Vagina (tissue), 2 donors: ENCODE data around the gene ARHGAP20. TPM values are rescaled to one million over a fixed set of nuclear protein-coding genes. Genes with fewer than 3 reads are reported as not detected.

Source experiments
- DNase-seq, 2 donors: peaks; one replicate each; pipeline ENCODE4 v3.0.0-alpha.2; 2017; ENCODE audit errors: extremely low spot score in 2 of 2
- H3K27ac ChIP-seq: fragments of 200-600 bp; sonication (generic); one replicate; pipeline ENCODE4 v1.5.1; 2019
- H3K27me3 ChIP-seq: fragments of 200-600 bp; sonication (generic); one replicate; pipeline ENCODE4 v1.5.1; 2019
- H3K36me3 ChIP-seq, 2 donors: fragments of 200-600 bp; sonication (generic); one replicate each; pipeline ENCODE4 v1.5.1; 2017 to 2019
- H3K4me1 ChIP-seq: fragments of 200-600 bp; sonication (generic); one replicate; pipeline ENCODE4 v1.5.1; 2019
- H3K4me3 ChIP-seq, 2 donors: fragments of 200-600 bp; sonication (generic); 1 replicate in 1 of 2; 2 replicates in 1 of 2; pipeline ENCODE4 v1.5.1; 2016 to 2019
- H3K9me3 ChIP-seq: fragments of 200-600 bp; sonication (generic); one replicate; pipeline ENCODE4 v1.5.1; 2019
- CTCF ChIP-seq, 3 experiments: fragments of 450-650 bp in 2 of 3; fragments of 200-600 bp in 1 of 3; sonication (generic) in 1 of 3; IDR thresholded peaks; one replicate each; pipeline ENCODE4 v1.5.1; 2017 to 2019; ENCODE audit warnings: antibody characterized with exemption in 3 of 3, mild to moderate bottlenecking in 2 of 3, moderate library complexity in 2 of 3
- POLR2A ChIP-seq, 2 donors: fragments of 450-650 bp; IDR thresholded peaks; one replicate each; pipeline ENCODE4 v1.6.1; 2017; ENCODE audit warnings: antibody characterized with exemption in 2 of 2, mild to moderate bottlenecking in 2 of 2, moderate library complexity in 2 of 2
- POLR2AphosphoS5 ChIP-seq, 2 donors: sonication (generic); formaldehyde crosslinking; IDR thresholded peaks; one replicate each; pipeline ENCODE4 v1.9.0; 2017; ENCODE audit warnings: antibody characterized with exemption in 2 of 2, mild to moderate bottlenecking in 2 of 2, low read depth in 1 of 2; ENCODE audit not compliant: insufficient read depth in 1 of 2
- intact Hi-C: fragments of 100-400 bp; cut with DNase I; formaldehyde crosslinking; loops from one replicate; pipeline ENCODE4 v1.15.1; 2023
- total RNA-seq: library from RNA; depleted of rRNA; stranded (reverse); fragments of >200 nt; gene quantifications from one replicate; pipeline ENCODE4 v1.2.3, GENCODE V29; 2016

ARHGAP20 gene
- total RNA-seq, 1 donor from 2014 or later = 3.4 TPM

- no peaks in the 10 kb centered on the region for H3K4me1 ChIP-seq
- H3K27ac ChIP-seq = no peak overlapping the region
- no peaks in the 10 kb centered on the region for H3K27me3 ChIP-seq
- intact Hi-C loops = no loop called here
- DNase-seq = no peak
- H3K9me3 ChIP-seq = no peaks in the 10 kb centered on the region
- no peak for TF ChIP-seq POLR2AphosphoS5 (IDR thresholded peaks at IDR 0.05; ENCODE audit: insufficient read depth in 1 of 2, low read depth in 1 of 2)
- no peak for TF ChIP-seq POLR2A (IDR thresholded peaks at IDR 0.05)
- TF ChIP-seq CTCF (IDR thresholded peaks at IDR 0.05) = no peak
- H3K4me3 ChIP-seq = no peak overlapping the region
- no peaks in the 10 kb centered on the region for H3K36me3 ChIP-seq
Observed at GRCh38 chr11:110735455-110736170, 23.4 kb upstream of the ARHGAP20 start.

- Histone ChIP-seq H3K36me3 (no peaks in the 10 kb centered on the region), H3K27ac (no peak overlapping the region), H3K4me1 (no peaks in the 10 kb centered on the region), H3K4me3 (no peak overlapping the region), H3K27me3 (no peaks in the 10 kb centered on the region), H3K9me3 (no peaks in the 10 kb centered on the region)
- intact Hi-C loops = no loop called here
- no peak for TF ChIP-seq POLR2AphosphoS5 (IDR thresholded peaks at IDR 0.05; ENCODE audit: insufficient read depth in 1 of 2, low read depth in 1 of 2)
- no peak for TF ChIP-seq CTCF (IDR thresholded peaks at IDR 0.05)
- TF ChIP-seq POLR2A (IDR thresholded peaks at IDR 0.05) = no peak
- no peak for DNase-seq
Observed at GRCh38 chr11:110734790-110735189, 22.6 kb upstream of the ARHGAP20 start.

- no peak overlapping the region for H3K4me3 ChIP-seq
- no peaks in the 10 kb centered on the region for H3K9me3 ChIP-seq
- H3K4me1 ChIP-seq = no peaks in the 10 kb centered on the region
- no peak overlapping the region for H3K27ac ChIP-seq
- H3K27me3 ChIP-seq = no peaks in the 10 kb centered on the region
- intact Hi-C loops = no loop called here
- DNase-seq = no peak
- H3K36me3 ChIP-seq = no peaks in the 10 kb centered on the region
- TF ChIP-seq CTCF (IDR thresholded peaks at IDR 0.05) (no peak), POLR2AphosphoS5 (IDR thresholded peaks at IDR 0.05; ENCODE audit: insufficient read depth in 1 of 2, low read depth in 1 of 2) (no peak), POLR2A (IDR thresholded peaks at IDR 0.05) (no peak)
Observed at GRCh38 chr11:110730773-110731172, 18.5 kb upstream of the ARHGAP20 start.

GRCh38 chr11:110728883-110729282 is 16.6 kb upstream of the ARHGAP20 start:
- H3K9me3 ChIP-seq = no peaks in the 10 kb centered on the region
- H3K27me3 ChIP-seq = no peaks in the 10 kb centered on the region
- no peak overlapping the region for H3K27ac ChIP-seq
- H3K36me3 ChIP-seq = no peaks in the 10 kb centered on the region
- H3K4me1 ChIP-seq = no peaks in the 10 kb centered on the region
- no peak overlapping the region for H3K4me3 ChIP-seq
- TF ChIP-seq POLR2A (IDR thresholded peaks at IDR 0.05) (no peak), CTCF (IDR thresholded peaks at IDR 0.05) (no peak), POLR2AphosphoS5 (IDR thresholded peaks at IDR 0.05; ENCODE audit: insufficient read depth in 1 of 2, low read depth in 1 of 2) (no peak)
- DNase-seq = no peak
- intact Hi-C loops = no loop called here

GRCh38 chr11:110728476-110728875 is 16.2 kb upstream of the ARHGAP20 start:
- DNase-seq = no peak
- H3K9me3 ChIP-seq = no peaks in the 10 kb centered on the region
- H3K4me1 ChIP-seq = no peaks in the 10 kb centered on the region
- intact Hi-C loops = no loop called here
- no peak overlapping the region for H3K4me3 ChIP-seq
- H3K27ac ChIP-seq = no peak overlapping the region
- TF ChIP-seq POLR2A (IDR thresholded peaks at IDR 0.05) = no peak
- no peak for TF ChIP-seq POLR2AphosphoS5 (IDR thresholded peaks at IDR 0.05; ENCODE audit: insufficient read depth in 1 of 2, low read depth in 1 of 2)
- no peak for TF ChIP-seq CTCF (IDR thresholded peaks at IDR 0.05)
- H3K36me3 ChIP-seq = no peaks in the 10 kb centered on the region
- no peaks in the 10 kb centered on the region for H3K27me3 ChIP-seq
